CD4-positive, alpha-beta T cell treated with Interferon alpha-2 for 1 hour (primary cell): ENCODE results near the gene FTO.

Source experiments
- DNase-seq, 2 donors: peaks; one replicate each; pipeline ENCODE4 v3.0.0-alpha.2; 2020 to 2022

FTO gene

DNA sequence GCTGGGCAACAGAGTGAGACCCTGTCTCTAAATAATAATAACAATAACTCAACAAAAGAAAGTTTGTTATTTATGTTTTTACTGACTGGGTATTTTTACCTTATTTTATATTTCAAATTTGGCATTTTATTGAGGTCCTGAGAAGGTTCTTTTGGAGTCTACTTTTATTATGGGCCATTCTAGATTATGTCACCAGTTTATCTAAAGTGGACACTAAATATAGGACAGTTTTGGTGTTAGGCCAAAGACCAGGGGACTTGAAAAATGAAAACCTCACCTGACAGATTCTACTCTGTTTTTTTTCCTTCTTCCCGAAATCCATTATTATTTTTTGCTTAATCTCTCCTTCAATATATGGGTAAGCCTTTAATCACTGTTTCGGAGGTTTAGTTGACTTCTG is 8.1 kb downstream of the FTO start:
- DNase-seq: no peak

- DNase-seq: no peak
Observed at GRCh38 chr16:53713403-53714204, 9.6 kb downstream of the FTO start.

- no peak for DNase-seq
Observed at GRCh38 chr16:53714205-53715022, 10.5 kb downstream of the FTO start.

- DNase-seq: no peak
Observed at GRCh38 chr16:53715023-53715384, 11.0 kb downstream of the FTO start.

- no peak for DNase-seq
Observed at GRCh38 chr16:53717577-53717976, 13.6 kb downstream of the FTO start.

- no peak for DNase-seq
Observed at GRCh38 chr16:53721017-53721416, 17.1 kb downstream of the FTO start.

DNA sequence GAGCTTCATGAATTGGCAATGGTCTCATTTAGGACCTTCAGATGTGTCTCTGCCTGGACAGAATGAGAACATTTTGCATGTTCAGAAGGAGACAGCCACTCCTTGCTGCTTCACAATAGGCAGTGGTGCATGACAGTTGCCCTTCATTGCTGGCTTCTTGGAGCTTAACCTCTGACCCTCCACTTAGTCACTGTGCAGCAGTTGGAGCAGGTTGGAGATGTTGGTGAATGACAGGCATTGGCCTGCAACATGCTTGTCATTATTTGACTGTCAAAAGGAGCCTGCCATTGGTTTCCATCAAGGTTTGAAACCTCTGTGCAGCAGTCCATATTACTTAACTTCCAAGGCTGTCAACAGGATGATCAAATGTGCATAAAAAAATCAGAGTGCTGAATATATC is 22.7 kb downstream of the FTO start:
- DNase-seq: no peak

DNA sequence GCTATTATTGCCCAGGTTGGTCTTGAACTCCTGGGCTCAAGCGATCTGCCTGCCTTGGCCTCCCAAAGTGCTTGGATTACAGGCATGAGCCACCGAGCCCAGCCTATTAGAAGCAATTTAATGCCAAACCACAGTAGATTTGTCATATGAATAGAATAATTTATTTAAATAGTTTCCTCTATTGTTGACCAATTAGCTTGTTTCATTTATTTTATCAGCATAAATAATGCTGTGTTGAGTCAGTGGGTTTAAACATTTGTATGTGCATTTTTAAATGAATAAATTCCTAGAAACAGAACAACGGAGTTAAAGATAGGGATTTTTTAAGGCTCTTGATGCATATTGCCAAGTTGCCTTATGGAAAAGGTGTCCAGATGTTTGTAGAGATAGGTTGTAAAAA is 26.7 kb downstream of the FTO start:
- no peak for DNase-seq

DNA sequence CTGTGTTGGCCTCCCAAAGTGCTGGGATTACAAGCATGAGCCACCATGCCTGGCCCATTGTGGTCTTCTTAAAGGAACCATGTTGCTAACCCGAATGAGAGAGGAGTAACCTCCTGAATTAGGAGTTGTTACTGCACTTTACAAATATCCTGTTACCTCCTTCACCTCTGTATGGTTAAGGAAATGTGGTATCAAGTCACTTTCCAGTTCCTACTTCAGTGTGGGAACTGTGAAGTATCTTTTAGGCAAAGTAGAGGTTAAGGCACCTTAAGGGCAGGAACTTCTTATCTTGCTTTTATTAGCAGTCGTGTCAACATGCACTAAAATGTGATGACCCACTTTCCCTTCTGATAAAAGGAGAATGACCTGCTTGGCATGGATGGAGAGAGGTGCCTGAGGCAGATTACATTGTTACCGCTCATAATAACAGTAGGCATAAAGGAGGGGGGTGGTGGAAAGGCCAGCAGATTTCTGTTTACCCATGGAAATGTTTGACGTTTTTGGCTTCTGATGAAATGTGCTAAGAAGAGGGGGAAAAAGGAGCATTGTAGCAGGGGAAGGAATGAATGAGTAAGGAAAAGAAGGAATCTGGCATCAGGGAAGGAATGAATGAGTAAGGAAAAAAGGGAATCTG is 28.5 kb downstream of the FTO start:
- no peak for DNase-seq

DNA sequence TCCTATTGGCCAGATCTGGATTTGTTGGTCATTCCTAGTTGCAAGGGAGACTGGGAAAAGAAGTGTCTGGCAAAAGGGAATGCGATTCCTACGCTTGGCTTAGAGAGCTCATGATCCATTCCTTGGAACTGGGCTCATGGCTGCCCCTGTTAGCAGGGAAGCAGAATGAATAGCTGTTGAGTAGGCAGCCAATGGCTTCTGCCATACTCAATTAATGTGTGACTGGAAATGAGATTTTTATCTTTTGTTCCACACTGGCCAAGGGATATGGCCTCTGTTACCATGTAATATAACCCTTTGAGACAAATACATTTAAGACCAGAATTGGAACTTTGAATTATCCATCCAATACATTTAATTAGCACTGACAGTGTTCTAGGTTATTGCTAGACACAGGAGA is 31.0 kb downstream of the FTO start:
- DNase-seq: no peak

GRCh38 chr16:53736297-53736696 is 32.3 kb downstream of the FTO start:
- DNase-seq: no peak

- DNase-seq: no peak
Observed at GRCh38 chr16:53737552-53737951, 33.6 kb downstream of the FTO start.

DNA sequence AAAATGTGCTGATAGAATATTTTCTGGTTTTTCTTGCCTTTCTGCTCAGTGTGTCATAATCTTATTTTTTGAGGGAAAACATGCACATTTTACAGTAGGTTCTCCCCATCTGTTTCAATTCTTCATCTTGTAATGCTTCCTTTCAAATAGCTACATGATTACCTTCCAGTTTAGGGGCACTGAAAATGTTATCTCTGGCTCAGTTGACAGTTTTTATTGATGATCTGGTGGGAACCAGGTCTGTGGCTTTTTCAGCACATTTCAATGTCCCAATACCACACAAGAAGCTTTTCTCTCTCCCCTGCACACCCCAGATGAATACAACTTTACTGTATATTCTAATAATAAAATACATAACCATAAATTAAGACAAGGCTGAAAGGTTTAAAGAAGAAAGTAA is 36.5 kb downstream of the FTO start:
- DNase-seq: no peak

DNA sequence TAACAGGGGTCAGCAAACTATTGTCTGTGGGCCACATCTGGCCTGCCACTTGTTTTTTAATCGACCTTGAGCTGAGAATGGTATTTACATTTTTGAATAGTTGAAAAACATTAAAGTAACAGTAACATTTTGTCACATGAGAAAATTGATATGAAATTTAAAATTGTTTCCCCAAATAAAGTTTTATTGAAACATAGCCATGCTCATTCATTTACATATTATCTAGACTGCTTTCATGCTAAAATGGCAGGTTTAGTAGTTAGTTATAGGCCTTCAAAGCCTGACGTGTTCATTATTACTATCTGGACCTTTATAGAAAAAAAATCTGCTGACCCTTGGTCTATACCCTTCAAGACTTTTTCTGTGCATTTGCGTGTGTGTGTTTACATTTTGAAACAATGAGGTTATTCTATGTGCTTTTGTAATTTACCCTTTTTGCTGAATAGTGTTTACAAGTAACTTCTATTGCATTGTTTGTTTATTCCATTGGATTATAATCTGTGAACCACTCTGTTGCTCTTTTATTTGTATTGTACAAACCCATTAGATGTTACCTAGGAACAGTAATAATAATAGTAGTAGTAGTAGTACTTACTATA is 37.1 kb downstream of the FTO start:
- DNase-seq: no peak

DNA sequence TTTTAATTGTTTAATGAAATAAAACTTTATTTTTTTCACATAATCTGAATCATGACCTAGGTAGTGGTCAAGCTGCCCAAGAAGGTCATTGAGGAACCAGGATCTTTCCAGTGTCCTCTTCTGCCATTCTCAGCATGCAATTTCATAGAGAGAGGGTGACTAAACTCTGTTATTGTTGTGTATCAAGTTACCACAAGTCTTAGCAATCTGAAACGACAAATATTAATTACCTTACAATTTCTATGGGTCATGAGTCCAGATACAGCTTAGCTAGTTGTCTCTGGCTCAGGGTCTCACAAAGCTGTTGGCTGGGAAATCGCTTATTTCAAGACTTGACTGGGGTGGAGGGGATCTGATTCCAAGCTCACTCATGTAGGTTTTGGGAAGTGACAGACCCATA is 37.6 kb downstream of the FTO start:
- DNase-seq: no peak

GRCh38 chr16:53743149-53743566 is 39.2 kb downstream of the FTO start:
- peak in 1 of 2 donors; percentile 20 for DNase-seq

DNA sequence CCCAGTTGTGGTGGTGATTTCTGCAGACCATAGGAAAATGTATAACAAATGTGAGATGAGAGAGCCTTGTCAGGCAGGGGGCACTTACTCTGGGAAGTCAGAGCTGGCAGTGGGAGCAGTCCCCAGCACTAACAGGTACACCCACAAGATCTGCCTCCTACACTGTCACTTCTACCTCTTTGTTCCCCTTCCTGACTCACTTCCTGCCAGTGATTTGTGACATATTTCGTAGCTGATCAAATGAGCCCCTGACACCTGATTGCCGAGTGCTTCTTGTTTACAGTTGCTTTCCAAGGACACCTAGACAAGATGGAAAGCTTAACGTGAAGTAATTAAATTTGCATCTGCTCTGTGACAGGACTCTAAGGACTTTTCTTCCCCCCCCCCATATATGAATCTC is 40.5 kb downstream of the FTO start:
- DNase-seq: peak in 1 of 2 donors; percentile 34

DNA sequence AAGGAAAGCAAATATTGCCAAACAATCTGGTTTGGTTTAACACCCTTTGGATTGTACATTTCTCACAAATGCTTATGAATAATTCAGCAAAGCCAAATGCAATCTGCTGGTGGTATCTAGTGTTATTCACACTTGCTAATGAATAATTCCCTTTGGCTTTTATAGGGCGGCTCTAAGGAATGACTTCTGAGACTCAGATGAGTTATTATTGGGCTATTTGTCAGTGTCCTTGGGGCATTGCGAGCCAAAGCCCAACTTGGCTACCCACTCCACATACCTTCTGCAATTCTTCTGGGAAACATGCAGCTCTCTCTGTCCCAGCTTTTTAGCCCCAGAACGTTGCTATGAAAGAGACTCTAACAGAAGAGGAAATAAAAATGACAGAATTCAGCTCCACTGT is 41.1 kb downstream of the FTO start:
- DNase-seq: no peak

- DNase-seq: no peak
Observed at GRCh38 chr16:53745753-53746266, 41.9 kb downstream of the FTO start.

DNA sequence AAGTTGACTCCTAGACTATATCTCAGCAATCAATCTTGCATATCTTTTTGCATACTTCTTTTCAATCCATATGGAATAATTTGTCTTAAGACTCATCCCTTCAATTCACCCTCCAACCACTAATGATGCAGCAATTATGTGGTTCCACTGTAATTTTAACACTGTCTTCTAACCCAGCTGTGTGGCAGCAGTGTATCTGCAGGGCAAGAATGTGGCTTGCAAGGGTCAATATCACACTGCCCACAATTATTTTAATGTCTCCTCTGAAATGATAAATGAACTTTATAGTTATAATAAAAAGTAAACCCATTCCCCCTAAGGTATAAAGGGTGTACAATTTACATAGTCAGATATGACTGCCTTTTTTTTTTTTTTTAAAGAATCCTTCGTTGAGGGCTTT is 48.6 kb downstream of the FTO start:
- no peak for DNase-seq

- DNase-seq: no peak
Observed at GRCh38 chr16:53753431-53753830, 49.5 kb downstream of the FTO start.

DNA sequence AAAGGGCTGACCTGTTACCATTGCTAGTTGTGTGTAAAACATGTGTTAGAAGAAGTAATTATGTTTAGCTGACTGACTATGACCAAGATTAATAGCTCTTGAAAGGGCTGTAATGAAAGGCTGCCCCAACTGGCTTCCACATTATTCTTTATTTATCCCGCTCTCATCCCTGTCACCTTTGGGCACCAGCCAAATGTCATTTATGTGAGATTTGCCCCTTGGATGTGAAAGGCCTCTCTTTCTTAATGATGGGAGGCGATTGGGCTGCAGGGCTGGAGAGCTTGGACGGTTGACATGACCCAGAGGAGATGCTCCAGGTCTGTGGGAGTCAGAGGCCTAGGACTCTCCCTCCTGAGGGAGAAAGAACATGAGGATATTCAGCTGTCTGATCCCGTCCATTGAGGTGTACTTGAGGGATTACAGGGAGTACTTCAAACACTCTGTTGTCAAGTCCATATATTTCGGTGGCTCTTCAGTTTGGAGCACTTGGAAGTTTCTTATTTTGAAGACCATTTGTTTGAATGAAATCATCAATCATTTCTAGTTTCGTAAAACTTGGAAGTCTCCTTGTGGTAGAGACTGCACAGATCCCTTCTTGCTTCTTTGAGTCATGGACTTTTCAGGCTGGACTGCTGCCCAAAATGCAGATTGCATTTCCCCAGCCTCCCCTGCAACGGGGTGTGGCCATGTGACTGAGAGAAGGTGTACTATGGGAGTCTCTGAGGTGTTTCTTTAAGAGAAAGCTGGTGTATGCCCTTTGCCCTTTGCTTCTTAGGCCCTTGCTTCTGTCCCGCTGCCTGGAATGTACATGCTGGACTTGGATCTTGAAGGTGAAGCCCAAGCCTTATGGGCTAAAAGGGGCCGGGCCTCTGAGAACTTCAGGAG is 51.3 kb downstream of the FTO start:
- DNase-seq: no peak
